Measurements from ENCODE around the gene CYFIP1. TPM values are rescaled to one million over a fixed set of nuclear protein-coding genes. Genes with fewer than 3 reads are reported as not detected.

CYFIP1 gene
- total RNA-seq, 1 experiment from 2014 or later, result 159 TPM

GRCh38 chr15:22911306-22911705, 68.9 kb downstream of the CYFIP1 start:
- POLR2A ChIA-PET, result no interaction called here
- Histone ChIP-seq H3K27ac (ENCODE audit: low read length) (no peak overlapping the region), H3K4me1 (ENCODE audit: control insufficient read depth, insufficient read depth, low read length) (no peaks in the 10 kb centered on the region), H3K27me3 (ENCODE audit: control insufficient read depth, insufficient read depth, low read length) (no peaks in the 10 kb centered on the region), H3K9me3 (ENCODE audit: control insufficient read depth, insufficient read depth, low read depth, low read length) (no peaks in the 10 kb centered on the region), H3K36me3 (ENCODE audit: control insufficient read depth, insufficient read depth, low read length) (peaks cover 10% of the 10 kb centered on the region), H3K4me3 (ENCODE audit: low read depth in 2 of 2, low read length in 2 of 2) (no peak overlapping the region)
- no TSS peak for BruUV-seq (replicated peaks)
- no peak for TF ChIP-seq CTCF (IDR thresholded peaks at IDR 0.05)
- TF ChIP-seq REST (IDR thresholded peaks at IDR 0.05; ENCODE audit: insufficient read depth in 1 of 2, low read depth in 2 of 2, low read length in 1 of 2), result no peak
- no peak for TF ChIP-seq SIN3A (IDR thresholded peaks at IDR 0.05; ENCODE audit: borderline replicate concordance, insufficient read depth, low read depth, low read length)
- TF ChIP-seq POLR2AphosphoS5 (IDR thresholded peaks at IDR 0.05; ENCODE audit: low read depth, low read length), result no peak
- no peak for TF ChIP-seq TCF7L2 (IDR thresholded peaks at IDR 0.05; ENCODE audit: low read depth, low read length)
- in situ Hi-C loops (cut with HindIII; ENCODE audit: low pct_unique_long_range_greater_than_20kb, low sequenced_read_pairs) (no loop called here), intact Hi-C loops (cut with micrococcal nuclease; ENCODE audit: unreplicated experiment) (no loop called here)
- CTCF ChIA-PET, result no interaction called here
- DNase-seq (ENCODE audit: low read depth, low spot score) (no peak), ATAC-seq (no peak)

- DNase-seq (ENCODE audit: low read depth, low spot score) (no peak), ATAC-seq (no peak)
- TF ChIP-seq SIN3A (IDR thresholded peaks at IDR 0.05; ENCODE audit: borderline replicate concordance, insufficient read depth, low read depth, low read length), result no peak
- TF ChIP-seq REST (IDR thresholded peaks at IDR 0.05; ENCODE audit: insufficient read depth in 1 of 2, low read depth in 2 of 2, low read length in 1 of 2), result no peak
- TF ChIP-seq TCF7L2 (IDR thresholded peaks at IDR 0.05; ENCODE audit: low read depth, low read length), result no peak
- no peak for TF ChIP-seq CTCF (IDR thresholded peaks at IDR 0.05)
- TF ChIP-seq POLR2AphosphoS5 (IDR thresholded peaks at IDR 0.05; ENCODE audit: low read depth, low read length), result no peak
- intact Hi-C loops (cut with micrococcal nuclease; ENCODE audit: unreplicated experiment) (no loop called here), in situ Hi-C loops (cut with HindIII; ENCODE audit: low pct_unique_long_range_greater_than_20kb, low sequenced_read_pairs) (no loop called here)
- H3K27me3 ChIP-seq (ENCODE audit: control insufficient read depth, insufficient read depth, low read length), result no peaks in the 10 kb centered on the region
- H3K27ac ChIP-seq (ENCODE audit: low read length), result no peak overlapping the region
- peaks cover 10% of the 10 kb centered on the region for H3K36me3 ChIP-seq (ENCODE audit: control insufficient read depth, insufficient read depth, low read length)
- ChIA-PET CTCF (no interaction called here), POLR2A (no interaction called here)
- no peaks in the 10 kb centered on the region for H3K9me3 ChIP-seq (ENCODE audit: control insufficient read depth, insufficient read depth, low read depth, low read length)
- H3K4me1 ChIP-seq (ENCODE audit: control insufficient read depth, insufficient read depth, low read length), result no peaks in the 10 kb centered on the region
- H3K4me3 ChIP-seq (ENCODE audit: low read depth in 2 of 2, low read length in 2 of 2), result no peak overlapping the region
- BruUV-seq (replicated peaks), result no TSS peak
Observed at GRCh38 chr15:22908830-22909229, 71.3 kb downstream of the CYFIP1 start.
